ENCODE measurements around the gene TULP4.
"Not testable (repeated sequence)": the region's sequence is repeated elsewhere in the genome, so short reads cannot be mapped to it uniquely, and the experiment has no call there.

TULP4 gene

GRCh38 chr6:158347335-158347734 is 35.1 kb downstream of the TULP4 start:
- no peak overlapping the region for H3K27ac ChIP-seq (ENCODE audit: extremely low read depth, low read depth, low read length)
- H3K4me3 ChIP-seq (ENCODE audit: low read depth, low read length) = no peak overlapping the region
- no peaks in the 10 kb centered on the region for H3K9me3 ChIP-seq (ENCODE audit: control insufficient read depth, insufficient read depth, low read depth, low read length)
- no peaks in the 10 kb centered on the region for H3K4me1 ChIP-seq (ENCODE audit: control insufficient read depth, insufficient read depth, low read length)
- TF ChIP-seq ZSCAN30 (tag by site-specific recombination; IDR thresholded peaks at IDR 0.05) (no peak), PRDM10 (tag by site-specific recombination; IDR thresholded peaks at IDR 0.05) (no peak), ZNF426 (tag by site-specific recombination; IDR thresholded peaks at IDR 0.05) (no peak), ZNF121 (tag by site-specific recombination; IDR thresholded peaks at IDR 0.05) (no peak), ZNF391 (tag by site-specific recombination; IDR thresholded peaks at IDR 0.05; ENCODE audit: borderline replicate concordance, low read depth) (no peak), ZNF560 (tag by site-specific recombination; IDR thresholded peaks at IDR 0.05; ENCODE audit: borderline replicate concordance) (no peak), TSHZ1 (tag by site-specific recombination; IDR thresholded peaks at IDR 0.05; ENCODE audit: borderline replicate concordance) (no peak), ZNF843 (tag by site-specific recombination; IDR thresholded peaks at IDR 0.05) (no peak), ZBTB11 (tag by site-specific recombination; conservative IDR thresholded peaks at IDR 0.05; ENCODE audit: low read depth) (no peak), ZNF514 (tag by site-specific recombination; IDR thresholded peaks at IDR 0.05) (no peak), ZNF747 (tag by site-specific recombination; IDR thresholded peaks at IDR 0.05) (no peak), ZNF202 (tag by site-specific recombination; IDR thresholded peaks at IDR 0.05; ENCODE audit: borderline replicate concordance) (no peak)
- ChIA-PET CTCF (no interaction called here), POLR2A (no interaction called here)
- H3K36me3 ChIP-seq (ENCODE audit: control insufficient read depth in 2 of 2, insufficient read depth in 1 of 2, low read length in 2 of 2) = no peaks in the 10 kb centered on the region

GRCh38 chr6:158348737-158349504 is 36.7 kb downstream of the TULP4 start:
- H3K27ac ChIP-seq (ENCODE audit: extremely low read depth, low read depth, low read length); H3K9me3 ChIP-seq (ENCODE audit: control insufficient read depth, insufficient read depth, low read depth, low read length); H3K4me3 ChIP-seq (ENCODE audit: low read depth, low read length); CTCF ChIA-PET; POLR2A ChIA-PET; H3K36me3 ChIP-seq (ENCODE audit: control insufficient read depth in 2 of 2, insufficient read depth in 1 of 2, low read length in 2 of 2); H3K4me1 ChIP-seq (ENCODE audit: control insufficient read depth, insufficient read depth, low read length): not testable (repeated sequence)

GRCh38 chr6:158349505-158350275 is 37.4 kb downstream of the TULP4 start:
- H3K27ac ChIP-seq (ENCODE audit: extremely low read depth, low read depth, low read length); H3K36me3 ChIP-seq (ENCODE audit: control insufficient read depth in 2 of 2, insufficient read depth in 1 of 2, low read length in 2 of 2); POLR2A ChIA-PET; H3K4me3 ChIP-seq (ENCODE audit: low read depth, low read length); CTCF ChIA-PET; H3K9me3 ChIP-seq (ENCODE audit: control insufficient read depth, insufficient read depth, low read depth, low read length): not testable (repeated sequence)
- peaks cover 11% of the 10 kb centered on the region for H3K4me1 ChIP-seq (ENCODE audit: control insufficient read depth, insufficient read depth, low read length)

GRCh38 chr6:158350731-158351130 is 38.5 kb downstream of the TULP4 start:
- H3K9me3 ChIP-seq (ENCODE audit: control insufficient read depth, insufficient read depth, low read depth, low read length) = not testable (repeated sequence)

More at GRCh38 chr6:158350731-158351130, 38.5 kb downstream of the TULP4 start:
- H3K4me3 ChIP-seq (ENCODE audit: low read depth, low read length); H3K27ac ChIP-seq (ENCODE audit: extremely low read depth, low read depth, low read length); POLR2A ChIA-PET; H3K36me3 ChIP-seq (ENCODE audit: control insufficient read depth in 2 of 2, insufficient read depth in 1 of 2, low read length in 2 of 2): not testable (repeated sequence)
- H3K4me1 ChIP-seq (ENCODE audit: control insufficient read depth, insufficient read depth, low read length) = peaks cover 11% of the 10 kb centered on the region
- CTCF ChIA-PET = interaction anchor here (1.8 kb wide), 1 partner anchor 11 kb away, joined by 5 read pairs; no protein-coding TSS in a partner anchor

All from HEK293 (cell line).